Left lung (tissue), 10 donors: ENCODE results near the gene DLX2. TPM values are rescaled to one million over a fixed set of nuclear protein-coding genes. Genes with fewer than 3 reads are reported as not detected.
"Not testable (repeated sequence)": the region's sequence is repeated elsewhere in the genome, so short reads cannot be mapped to it uniquely, and the experiment has no call there.

ENCODE experiments used
- ATAC-seq: fragments of 200-7000 bp; cut with Tn5 transposase; one replicate; pipeline ENCODE4 v1.9.1; 2020; ENCODE audit warnings: moderate library complexity
- DNase-seq, 4 donors: peaks; one replicate each; pipeline ENCODE4 v3.0.0-alpha.2; 2013 to 2020
- H3K27ac ChIP-seq, 2 donors: fragments of 200-600 bp; sonication (generic) in 1 of 2; one replicate each; pipeline versions ENCODE4 v1.5.0 to v1.8.0; 2020 to 2021
- H3K27me3 ChIP-seq, 2 donors: fragments of 200-600 bp; sonication (generic) in 1 of 2; one replicate each; pipeline versions ENCODE4 v1.5.0 to v1.8.0; 2020 to 2021
- H3K36me3 ChIP-seq, 2 donors: fragments of 200-600 bp; sonication (generic) in 1 of 2; one replicate each; pipeline versions ENCODE4 v1.5.0 to v1.8.0; 2020 to 2021
- H3K4me1 ChIP-seq, 2 donors: fragments of 200-600 bp; one replicate each; pipeline ENCODE4 v1.8.0; 2021
- H3K4me3 ChIP-seq, 2 donors: fragments of 200-600 bp; sonication (generic) in 1 of 2; one replicate each; pipeline versions ENCODE4 v1.5.0 to v1.8.0; 2020 to 2021; ENCODE audit warnings: mild to moderate bottlenecking in 1 of 2
- H3K9me3 ChIP-seq, 2 donors: fragments of 200-600 bp; sonication (generic) in 1 of 2; one replicate each; pipeline versions ENCODE4 v1.5.0 to v1.8.0; 2020 to 2021
- intact Hi-C, 2 donors: fragments of 100-400 bp; cut with DNase I; formaldehyde crosslinking; loops; one replicate each; pipeline versions ENCODE4 v1.11.2 to v1.14.2; 2022
- polyA plus RNA-seq, 6 donors: library from polyadenylated mRNA; unstranded; fragments of 120-200 nt; gene quantifications; one replicate each; pipeline ENCODE4 v1.2.1, GENCODE V29; 2013; ENCODE audit not compliant: insufficient read length in 6 of 6
- total RNA-seq, 2 donors: library from RNA; stranded (reverse); fragmentation: NEBNext Ultra II Directional; extraction: Animal tissue kit (Norgen Biotek cat#: 25700); gene quantifications; one replicate each; pipeline ENCODE4 v1.2.1, GENCODE V29; 2021
- TF ChIP-seq, protein P1 (sequence below), 2 donors: fragments of 200-600 bp; sonication (generic) in 1 of 2; IDR thresholded peaks; one replicate each; pipeline versions ENCODE4 v1.5.0 to v1.8.0; 2021; ENCODE audit warnings: antibody characterized with exemption in 2 of 2
- donor health status: DM: no; HTN: yes; CAD: no.
- donor health status: DM: no; HTN: no; CAD: no.

Gene DLX2
- total and polyA plus RNA-seq, 8 donors = not detected

GRCh38 chr2:172063446-172063845 is 39.3 kb downstream of the DLX2 start:
- DNase-seq = no peak
- TF ChIP-seq, protein P1, sequence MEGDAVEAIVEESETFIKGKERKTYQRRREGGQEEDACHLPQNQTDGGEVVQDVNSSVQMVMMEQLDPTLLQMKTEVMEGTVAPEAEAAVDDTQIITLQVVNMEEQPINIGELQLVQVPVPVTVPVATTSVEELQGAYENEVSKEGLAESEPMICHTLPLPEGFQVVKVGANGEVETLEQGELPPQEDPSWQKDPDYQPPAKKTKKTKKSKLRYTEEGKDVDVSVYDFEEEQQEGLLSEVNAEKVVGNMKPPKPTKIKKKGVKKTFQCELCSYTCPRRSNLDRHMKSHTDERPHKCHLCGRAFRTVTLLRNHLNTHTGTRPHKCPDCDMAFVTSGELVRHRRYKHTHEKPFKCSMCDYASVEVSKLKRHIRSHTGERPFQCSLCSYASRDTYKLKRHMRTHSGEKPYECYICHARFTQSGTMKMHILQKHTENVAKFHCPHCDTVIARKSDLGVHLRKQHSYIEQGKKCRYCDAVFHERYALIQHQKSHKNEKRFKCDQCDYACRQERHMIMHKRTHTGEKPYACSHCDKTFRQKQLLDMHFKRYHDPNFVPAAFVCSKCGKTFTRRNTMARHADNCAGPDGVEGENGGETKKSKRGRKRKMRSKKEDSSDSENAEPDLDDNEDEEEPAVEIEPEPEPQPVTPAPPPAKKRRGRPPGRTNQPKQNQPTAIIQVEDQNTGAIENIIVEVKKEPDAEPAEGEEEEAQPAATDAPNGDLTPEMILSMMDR (IDR thresholded peaks at IDR 0.05) = no peak
- no peak for ATAC-seq

GRCh38 chr2:172062402-172063004 is 40.2 kb downstream of the DLX2 start:
- TF ChIP-seq, protein P1 (IDR thresholded peaks at IDR 0.05) = no peak
- Histone ChIP-seq H3K9me3 (no peaks in the 10 kb centered on the region), H3K4me1 (no peaks in the 10 kb centered on the region), H3K4me3 (no peak overlapping the region), H3K36me3 (no peaks in the 10 kb centered on the region), H3K27ac (no peak overlapping the region), H3K27me3 (no peaks in the 10 kb centered on the region)
- intact Hi-C loops = no loop called here
- DNase-seq (no peak), ATAC-seq (no peak)

More at GRCh38 chr2:172063446-172063845, 39.3 kb downstream of the DLX2 start:
- Histone ChIP-seq H3K9me3 (no peaks in the 10 kb centered on the region), H3K4me3 (no peak overlapping the region), H3K27ac (no peak overlapping the region), H3K36me3 (no peaks in the 10 kb centered on the region), H3K4me1 (no peaks in the 10 kb centered on the region), H3K27me3 (no peaks in the 10 kb centered on the region)
- intact Hi-C loops = no loop called here

DNA sequence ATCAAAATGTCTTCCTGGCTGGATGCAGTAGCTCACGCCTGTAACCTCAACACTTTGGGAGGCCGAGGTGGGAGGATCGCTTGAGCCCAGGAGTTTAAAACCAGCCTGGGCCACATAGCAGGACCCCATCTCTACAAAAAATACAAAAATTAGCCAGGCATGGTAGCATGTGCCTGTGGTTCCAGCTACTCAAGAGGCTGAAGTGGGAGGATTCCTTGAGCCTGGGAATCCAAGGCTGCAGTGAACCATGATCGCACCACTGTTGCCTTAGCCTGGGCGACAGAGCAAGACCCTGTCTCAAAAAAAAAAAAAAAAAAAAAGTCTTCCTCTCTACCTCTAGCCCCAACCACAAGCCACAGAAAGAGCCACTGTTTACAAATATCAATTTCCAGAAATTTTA is 42.6 kb downstream of the DLX2 start:
- DNase-seq, ATAC-seq, intact Hi-C loops, H3K27ac ChIP-seq, H3K27me3 ChIP-seq, H3K4me1 ChIP-seq, H3K9me3 ChIP-seq, H3K36me3 ChIP-seq, H3K4me3 ChIP-seq: not testable (repeated sequence)

GRCh38 chr2:172058660-172059059 is 44.0 kb downstream of the DLX2 start:
- ATAC-seq (no peak), DNase-seq (no peak)
- no peak overlapping the region for H3K4me3 ChIP-seq
- no peaks in the 10 kb centered on the region for H3K4me1 ChIP-seq
- intact Hi-C loops = no loop called here
- H3K36me3 ChIP-seq = no peaks in the 10 kb centered on the region
- H3K27ac ChIP-seq = no peak overlapping the region
- H3K27me3 ChIP-seq = no peaks in the 10 kb centered on the region
- H3K9me3 ChIP-seq = no peaks in the 10 kb centered on the region
- TF ChIP-seq, protein P1 (IDR thresholded peaks at IDR 0.05) = no peak

- no peaks in the 10 kb centered on the region for H3K9me3 ChIP-seq
- TF ChIP-seq, protein P1 (IDR thresholded peaks at IDR 0.05) = no peak
- no peaks in the 10 kb centered on the region for H3K36me3 ChIP-seq
- no peaks in the 10 kb centered on the region for H3K27me3 ChIP-seq
- no peak for ATAC-seq
- DNase-seq = no peak
- no peaks in the 10 kb centered on the region for H3K4me1 ChIP-seq
- H3K27ac ChIP-seq = no peak overlapping the region
- H3K4me3 ChIP-seq = no peak overlapping the region
- intact Hi-C loops = no loop called here
Measured at GRCh38 chr2:172056293-172056692, 46.4 kb downstream of the DLX2 start.

DNA sequence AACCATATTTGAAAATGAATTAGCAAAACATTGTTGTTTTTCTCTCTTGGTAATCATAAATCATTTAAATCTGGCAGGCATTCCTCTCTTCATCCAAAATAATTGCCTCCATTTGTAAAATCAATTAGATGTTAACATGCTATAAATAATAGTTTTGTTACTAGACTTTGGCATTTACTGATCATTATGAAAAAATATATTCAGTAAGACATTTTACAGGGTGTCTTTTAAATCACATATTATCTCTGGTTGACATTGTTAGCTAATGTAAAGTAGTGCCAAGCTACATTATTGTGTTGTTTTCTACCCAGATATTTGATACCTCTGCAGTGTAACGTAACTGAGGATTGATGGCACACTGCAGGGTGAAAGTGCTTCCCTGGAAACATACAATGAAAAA is 49.2 kb downstream of the DLX2 start:
- Histone ChIP-seq H3K4me3 (no peak overlapping the region), H3K36me3 (no peaks in the 10 kb centered on the region), H3K9me3 (no peaks in the 10 kb centered on the region), H3K4me1 (no peaks in the 10 kb centered on the region), H3K27ac (no peak overlapping the region), H3K27me3 (no peaks in the 10 kb centered on the region)
- no peak for ATAC-seq
- TF ChIP-seq, protein P1 (IDR thresholded peaks at IDR 0.05) = no peak
- intact Hi-C loops = no loop called here
- DNase-seq = no peak
